Esophagus muscularis mucosa (tissue), 4 donors: ENCODE data around the gene RBM25.

ENCODE experiments used
- EP300 ChIP-seq: sonication (generic); formaldehyde crosslinking; IDR thresholded peaks from one replicate; pipeline ENCODE4 v1.6.1; 2017; ENCODE audit warnings: antibody characterized with exemption
- POLR2A ChIP-seq: fragments of 450-650 bp; IDR thresholded peaks from one replicate; pipeline ENCODE4 v1.6.1; 2017; ENCODE audit warnings: antibody characterized with exemption, moderate library complexity, mild to moderate bottlenecking, low read depth
- POLR2AphosphoS5 ChIP-seq, 2 donors: sonication (generic); formaldehyde crosslinking; IDR thresholded peaks; one replicate each; pipeline ENCODE4 v1.6.1; 2017; ENCODE audit warnings: antibody characterized with exemption in 2 of 2
- TF ChIP-seq, protein P1 (sequence below), 3 experiments: fragments of 200-600 bp in 2 of 3; fragments of 450-650 bp in 1 of 3; sonication (generic) in 2 of 3; IDR thresholded peaks; one replicate each; pipeline ENCODE4 v1.5.1; 2017 to 2019; ENCODE audit warnings: antibody characterized with exemption in 3 of 3, mild to moderate bottlenecking in 2 of 3, moderate library complexity in 1 of 3

DNA sequence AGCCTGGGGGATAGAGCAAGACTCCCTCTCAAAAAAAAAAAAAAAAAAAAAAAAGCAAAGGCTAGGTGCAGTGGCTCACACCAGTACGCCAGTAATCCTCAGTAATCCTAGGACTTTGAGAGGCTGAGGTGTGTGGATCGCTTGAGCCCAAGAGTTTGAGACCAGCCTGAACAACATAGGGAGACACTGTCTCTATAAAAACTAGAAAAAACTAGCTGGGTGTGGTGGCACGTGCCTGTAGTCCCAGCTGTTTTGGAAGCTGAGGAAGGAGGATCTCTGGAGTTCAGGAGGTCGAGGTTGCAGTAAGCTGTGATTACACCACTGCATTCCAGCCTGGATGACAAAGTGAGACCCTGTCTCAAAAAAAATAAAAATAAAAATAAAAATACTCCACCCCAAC is 8.9 kb upstream of the RBM25 start:
- TF ChIP-seq, protein P1, sequence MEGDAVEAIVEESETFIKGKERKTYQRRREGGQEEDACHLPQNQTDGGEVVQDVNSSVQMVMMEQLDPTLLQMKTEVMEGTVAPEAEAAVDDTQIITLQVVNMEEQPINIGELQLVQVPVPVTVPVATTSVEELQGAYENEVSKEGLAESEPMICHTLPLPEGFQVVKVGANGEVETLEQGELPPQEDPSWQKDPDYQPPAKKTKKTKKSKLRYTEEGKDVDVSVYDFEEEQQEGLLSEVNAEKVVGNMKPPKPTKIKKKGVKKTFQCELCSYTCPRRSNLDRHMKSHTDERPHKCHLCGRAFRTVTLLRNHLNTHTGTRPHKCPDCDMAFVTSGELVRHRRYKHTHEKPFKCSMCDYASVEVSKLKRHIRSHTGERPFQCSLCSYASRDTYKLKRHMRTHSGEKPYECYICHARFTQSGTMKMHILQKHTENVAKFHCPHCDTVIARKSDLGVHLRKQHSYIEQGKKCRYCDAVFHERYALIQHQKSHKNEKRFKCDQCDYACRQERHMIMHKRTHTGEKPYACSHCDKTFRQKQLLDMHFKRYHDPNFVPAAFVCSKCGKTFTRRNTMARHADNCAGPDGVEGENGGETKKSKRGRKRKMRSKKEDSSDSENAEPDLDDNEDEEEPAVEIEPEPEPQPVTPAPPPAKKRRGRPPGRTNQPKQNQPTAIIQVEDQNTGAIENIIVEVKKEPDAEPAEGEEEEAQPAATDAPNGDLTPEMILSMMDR (IDR thresholded peaks at IDR 0.05) = no peak
- TF ChIP-seq POLR2AphosphoS5 (IDR thresholded peaks at IDR 0.05) (no peak), POLR2A (no peak), EP300 (no peak)
